ENCODE data around the gene RNF26.
A peak's percentile ranks its signal among the peaks of the same experiment; 100 is the strongest.
"Not testable (repeated sequence)": the region's sequence is repeated elsewhere in the genome, so short reads cannot be mapped to it uniquely, and the experiment has no call there.

RNF26 gene

GRCh38 chr11:119380827-119381180 is 46.5 kb downstream of the RNF26 start:
- TF ChIP-seq ZFX (IDR thresholded peaks at IDR 0.05) = no peak
- TF ChIP-seq, protein P1, sequence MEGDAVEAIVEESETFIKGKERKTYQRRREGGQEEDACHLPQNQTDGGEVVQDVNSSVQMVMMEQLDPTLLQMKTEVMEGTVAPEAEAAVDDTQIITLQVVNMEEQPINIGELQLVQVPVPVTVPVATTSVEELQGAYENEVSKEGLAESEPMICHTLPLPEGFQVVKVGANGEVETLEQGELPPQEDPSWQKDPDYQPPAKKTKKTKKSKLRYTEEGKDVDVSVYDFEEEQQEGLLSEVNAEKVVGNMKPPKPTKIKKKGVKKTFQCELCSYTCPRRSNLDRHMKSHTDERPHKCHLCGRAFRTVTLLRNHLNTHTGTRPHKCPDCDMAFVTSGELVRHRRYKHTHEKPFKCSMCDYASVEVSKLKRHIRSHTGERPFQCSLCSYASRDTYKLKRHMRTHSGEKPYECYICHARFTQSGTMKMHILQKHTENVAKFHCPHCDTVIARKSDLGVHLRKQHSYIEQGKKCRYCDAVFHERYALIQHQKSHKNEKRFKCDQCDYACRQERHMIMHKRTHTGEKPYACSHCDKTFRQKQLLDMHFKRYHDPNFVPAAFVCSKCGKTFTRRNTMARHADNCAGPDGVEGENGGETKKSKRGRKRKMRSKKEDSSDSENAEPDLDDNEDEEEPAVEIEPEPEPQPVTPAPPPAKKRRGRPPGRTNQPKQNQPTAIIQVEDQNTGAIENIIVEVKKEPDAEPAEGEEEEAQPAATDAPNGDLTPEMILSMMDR (conservative IDR thresholded peaks at IDR 0.05) = no peak
- H3K27ac ChIP-seq = peak overlapping the region; percentile 23

DNA sequence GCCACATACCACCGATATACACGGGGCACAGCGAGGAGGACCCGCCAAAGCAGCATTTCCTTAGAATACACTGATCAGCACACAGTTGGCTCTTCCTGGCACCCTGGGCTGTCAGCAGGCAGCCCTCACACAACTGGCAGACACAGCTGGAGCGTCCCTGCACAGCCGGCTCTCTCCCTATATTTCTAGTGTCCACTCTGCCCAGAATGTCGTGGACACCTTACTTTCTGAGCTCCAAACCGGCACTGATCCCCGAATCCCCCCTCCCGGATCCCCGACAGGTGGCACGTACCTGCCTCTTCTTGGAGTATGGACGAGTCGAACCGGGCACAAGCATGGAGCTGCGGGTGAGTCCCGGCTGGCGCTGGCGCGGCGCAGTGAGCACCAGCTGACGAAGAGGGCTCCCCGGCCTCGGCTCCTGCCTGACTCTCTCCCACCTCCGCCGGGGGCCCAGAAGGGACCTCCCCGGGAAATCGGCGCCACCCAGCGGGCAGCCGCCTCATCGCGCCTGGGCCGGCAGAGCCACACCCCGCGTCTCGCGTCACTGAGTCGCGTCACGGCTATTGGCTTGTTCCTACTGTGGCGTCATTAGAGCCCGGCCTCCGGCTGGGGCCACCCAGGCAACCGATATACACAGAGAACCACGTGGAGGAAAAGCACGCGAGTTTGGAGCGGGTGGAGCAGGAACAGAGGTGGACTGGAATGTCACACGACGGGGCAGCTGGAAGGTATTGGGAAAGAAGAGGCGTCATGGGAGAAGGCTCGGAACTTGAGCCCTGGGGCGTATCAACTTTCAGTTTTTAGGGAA is 47.1 kb downstream of the RNF26 start, which contains the start of gene USP2:
Gene USP2, minus strand, starts transcription at position 510 of the 808 bp plus-strand sequence. CDS start 8,210 bp downstream, outside the sequence.
- peak within 1 kb of the TSS; percentile 23 for H3K27ac ChIP-seq
- TF ChIP-seq, protein P1 (conservative IDR thresholded peaks at IDR 0.05) = peak; percentile 99
- no peak for TF ChIP-seq ZFX (IDR thresholded peaks at IDR 0.05)

GRCh38 chr11:119382101-119382500 is 47.8 kb downstream of the RNF26 start:
- H3K27ac ChIP-seq = no peak overlapping the region

GRCh38 chr11:119382513-119382912 is 48.2 kb downstream of the RNF26 start:
- not testable (repeated sequence) for H3K27ac ChIP-seq

More at GRCh38 chr11:119382101-119382500, 47.8 kb downstream of the RNF26 start:
- TF ChIP-seq, protein P1 (conservative IDR thresholded peaks at IDR 0.05) = no peak
- no peak for TF ChIP-seq ZFX (IDR thresholded peaks at IDR 0.05)

DNA sequence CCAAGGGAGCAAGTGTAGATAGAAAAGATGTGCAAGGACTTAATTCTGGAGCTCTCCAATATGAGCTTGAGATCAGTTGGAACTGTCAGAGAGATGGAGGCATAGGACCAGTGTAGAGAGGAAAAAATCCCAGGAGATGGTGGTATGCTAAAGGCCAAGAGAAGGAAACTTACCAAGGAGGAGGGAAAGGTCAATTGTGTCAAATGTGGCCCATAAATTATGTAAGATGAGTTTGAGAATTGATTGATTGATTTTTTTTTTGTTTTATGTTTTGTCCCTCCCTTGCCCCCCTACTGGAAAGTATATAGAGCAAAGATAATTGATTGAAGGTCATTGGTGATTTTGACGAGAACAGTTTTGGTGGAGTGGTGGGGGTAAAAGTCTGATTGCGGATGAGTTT is 50.0 kb downstream of the RNF26 start:
- no peak overlapping the region for H3K27ac ChIP-seq
- no peak for TF ChIP-seq ZFX (IDR thresholded peaks at IDR 0.05)
- TF ChIP-seq, protein P1 (conservative IDR thresholded peaks at IDR 0.05) = no peak
